GM18498 (cell line): Measurements from ENCODE around the gene STARD8.
"Not testable (repeated sequence)": the region's sequence is repeated elsewhere in the genome, so short reads cannot be mapped to it uniquely, and the experiment has no call there.

Experiments
- ATAC-seq: cut with Tn5 transposase; IDR thresholded peaks from one replicate; pipeline ENCODE4 v1.9.1; 2021; ENCODE audit warnings: mild to moderate bottlenecking, moderate library complexity; ENCODE audit not compliant: unreplicated experiment

The STARD8 gene

GRCh38 chrX:68717196-68717595 lies 69.7 kb downstream of the STARD8 start:
- no peak for ATAC-seq

- ATAC-seq, result no peak
These were observed 70.4 kb downstream of the STARD8 start for GRCh38 chrX:68717663-68718442.

- no peak for ATAC-seq
These were observed 71.0 kb downstream of the STARD8 start for GRCh38 chrX:68718443-68718820.

- ATAC-seq, result no peak
These were observed 71.9 kb downstream of the STARD8 start for GRCh38 chrX:68719181-68719903.

GRCh38 chrX:68719904-68720614 lies 72.6 kb downstream of the STARD8 start:
- no peak for ATAC-seq

DNA sequence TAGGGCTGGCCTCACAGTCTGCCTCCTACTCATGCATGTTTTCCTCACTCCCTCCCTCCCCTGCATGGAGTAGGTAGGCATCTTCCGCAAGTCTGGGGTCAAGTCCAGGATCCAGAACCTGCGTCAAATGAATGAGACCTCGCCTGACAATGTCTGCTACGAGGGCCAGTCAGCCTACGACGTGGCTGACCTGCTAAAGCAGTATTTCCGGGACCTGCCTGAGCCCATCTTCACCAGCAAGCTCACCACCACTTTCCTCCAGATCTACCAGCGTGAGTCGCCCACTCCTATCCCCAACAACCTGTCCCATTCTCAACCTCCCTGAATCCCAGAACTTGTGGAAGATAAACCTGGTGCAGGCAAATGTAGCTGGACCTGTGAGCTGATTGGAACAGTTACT lies 73.4 kb downstream of the STARD8 start:
- ATAC-seq, result no peak

DNA sequence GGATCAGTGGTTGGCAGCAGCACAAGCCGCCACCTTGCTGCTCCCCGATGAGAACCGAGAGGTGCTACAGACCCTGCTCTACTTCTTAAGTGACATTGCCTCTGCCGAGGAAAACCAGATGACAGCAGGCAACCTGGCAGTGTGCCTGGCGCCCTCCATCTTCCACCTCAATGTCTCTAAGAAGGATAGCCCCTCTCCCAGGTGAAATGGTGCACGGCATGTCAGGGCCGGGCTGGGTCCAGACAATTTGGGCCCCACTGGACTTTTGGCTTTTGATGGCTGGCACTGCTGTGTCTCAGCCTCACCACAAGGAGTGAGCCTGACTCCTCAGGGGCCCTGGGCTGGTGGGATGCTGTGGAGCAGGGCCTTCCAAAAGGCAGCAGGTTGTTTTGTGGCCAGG lies 74.1 kb downstream of the STARD8 start:
- ATAC-seq, result no peak

DNA sequence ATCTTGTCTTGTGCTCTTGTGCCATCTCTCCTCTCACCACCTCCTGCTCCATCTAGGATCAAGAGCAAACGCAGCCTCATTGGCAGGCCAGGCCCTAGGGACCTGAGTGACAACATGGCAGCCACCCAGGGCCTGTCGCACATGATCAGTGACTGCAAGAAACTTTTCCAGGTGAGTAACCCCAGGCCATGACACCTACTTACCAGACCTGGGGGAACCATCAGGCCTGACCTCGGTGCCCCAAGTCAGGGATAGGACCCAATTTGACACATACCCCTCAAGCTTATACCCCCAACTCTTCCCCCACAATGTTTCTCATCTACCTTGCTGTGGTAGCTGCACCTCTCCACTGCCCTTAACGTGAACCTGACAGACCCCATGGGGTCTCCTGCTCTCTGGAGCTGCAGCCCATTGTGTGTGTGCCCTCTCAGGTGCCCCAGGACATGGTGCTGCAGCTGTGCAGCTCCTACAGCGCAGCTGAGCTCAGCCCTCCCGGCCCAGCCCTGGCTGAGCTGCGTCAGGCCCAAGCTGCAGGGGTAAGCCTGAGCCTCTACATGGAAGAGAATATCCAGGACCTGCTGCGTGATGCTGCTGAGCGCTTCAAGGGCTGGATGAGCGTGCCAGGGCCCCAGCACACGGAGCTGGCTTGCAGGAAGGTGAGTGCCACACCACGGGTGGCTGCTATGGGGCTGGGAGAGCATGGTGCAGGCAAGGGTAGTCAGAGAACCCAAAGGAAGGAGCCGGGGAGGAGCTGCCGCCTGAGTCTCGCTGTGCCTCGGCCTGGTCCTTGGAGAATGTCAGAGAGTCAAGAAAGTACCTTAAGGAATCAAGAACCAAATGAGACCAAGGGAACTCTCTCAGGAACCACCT lies 74.8 kb downstream of the STARD8 start:
- no peak for ATAC-seq

DNA sequence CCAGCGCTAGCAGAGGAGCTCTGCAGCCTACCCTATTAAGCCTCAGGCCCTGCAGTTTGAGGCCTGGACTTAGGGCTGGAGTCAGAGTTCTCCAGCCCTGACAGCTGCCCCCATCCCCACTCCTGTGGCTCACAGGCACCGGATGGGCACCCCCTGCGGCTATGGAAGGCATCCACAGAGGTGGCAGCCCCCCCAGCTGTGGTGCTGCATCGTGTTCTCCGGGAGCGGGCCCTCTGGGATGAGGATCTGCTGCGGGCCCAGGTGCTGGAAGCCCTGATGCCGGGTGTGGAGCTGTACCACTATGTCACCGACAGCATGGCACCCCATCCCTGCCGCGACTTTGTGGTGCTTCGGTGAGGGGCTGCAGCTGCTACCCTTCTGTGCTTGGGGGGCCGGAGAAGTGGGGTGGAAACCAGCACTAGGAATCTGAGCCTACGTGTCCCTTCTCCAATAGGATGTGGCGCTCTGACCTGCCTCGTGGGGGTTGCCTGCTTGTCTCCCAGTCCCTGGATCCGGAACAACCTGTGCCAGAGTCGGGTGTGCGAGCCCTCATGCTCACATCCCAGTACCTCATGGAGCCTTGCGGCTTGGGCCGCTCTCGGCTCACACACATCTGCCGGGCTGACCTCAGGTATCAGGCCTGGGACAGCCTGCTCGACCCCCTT lies 76.2 kb downstream of the STARD8 start:
- ATAC-seq, result no peak

DNA sequence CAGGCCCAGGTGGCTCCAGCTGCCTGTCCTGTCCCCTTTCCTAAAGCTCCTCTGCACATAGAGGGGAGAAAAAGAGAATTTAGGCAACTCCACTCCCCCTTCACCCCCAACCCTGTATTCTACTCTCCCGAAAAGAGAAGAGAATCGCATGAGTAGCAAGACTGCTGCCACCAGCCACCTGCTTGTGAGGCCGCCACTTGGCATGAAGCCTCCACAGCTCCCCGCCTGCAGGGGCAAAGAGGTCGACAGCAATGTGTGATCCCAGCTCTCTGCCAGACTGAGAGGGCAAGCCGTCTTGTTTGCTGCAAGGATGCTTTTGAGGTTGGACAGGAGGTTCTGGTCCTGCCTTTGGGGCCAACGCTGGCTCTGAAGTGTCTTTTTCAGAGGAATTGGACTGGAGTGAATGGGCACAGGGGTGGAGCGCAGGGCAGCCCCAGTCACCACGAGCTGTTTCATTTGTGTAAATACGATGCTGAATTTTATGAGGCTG lies 77.1 kb downstream of the STARD8 start:
- no peak for ATAC-seq

DNA sequence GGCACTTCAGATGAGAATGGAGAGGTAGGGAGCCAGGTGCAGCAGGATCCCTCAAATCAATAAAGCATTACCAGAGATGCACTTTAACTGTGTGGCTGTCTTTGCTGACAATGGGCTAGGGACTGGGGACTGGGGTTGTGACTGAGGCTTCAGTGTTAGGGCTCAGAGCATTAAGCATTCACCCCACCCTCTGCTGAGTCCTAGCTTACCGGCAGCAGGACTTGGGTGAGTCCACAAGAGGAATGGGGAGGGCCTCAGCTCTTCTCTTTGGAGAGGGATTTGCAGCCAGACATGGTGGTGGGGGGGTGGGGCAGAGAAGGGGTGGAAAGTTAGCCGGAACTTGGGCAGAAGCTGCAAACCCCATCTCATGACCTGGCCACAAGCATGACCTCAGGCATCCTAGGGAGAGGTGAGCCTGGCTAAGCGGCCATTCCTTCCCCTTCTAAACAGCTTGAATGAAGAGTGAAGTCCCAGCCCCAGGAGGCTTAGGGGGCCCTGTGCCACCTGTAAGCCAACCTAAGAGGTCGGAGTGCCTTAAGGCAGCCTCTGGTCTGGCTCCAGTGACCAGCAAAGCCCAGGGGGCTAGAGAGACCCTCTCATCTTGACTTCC lies 78.4 kb downstream of the STARD8 start:
- no peak for ATAC-seq

GRCh38 chrX:68726366-68726765 lies 78.9 kb downstream of the STARD8 start:
- ATAC-seq, result no peak

- no peak for ATAC-seq
These were observed 80.2 kb downstream of the STARD8 start for GRCh38 chrX:68727696-68728095.

- no peak for ATAC-seq
These were observed 80.7 kb downstream of the STARD8 start for GRCh38 chrX:68728186-68728585.

- ATAC-seq, result no peak
These were observed 83.8 kb downstream of the STARD8 start for GRCh38 chrX:68731254-68731653.

DNA sequence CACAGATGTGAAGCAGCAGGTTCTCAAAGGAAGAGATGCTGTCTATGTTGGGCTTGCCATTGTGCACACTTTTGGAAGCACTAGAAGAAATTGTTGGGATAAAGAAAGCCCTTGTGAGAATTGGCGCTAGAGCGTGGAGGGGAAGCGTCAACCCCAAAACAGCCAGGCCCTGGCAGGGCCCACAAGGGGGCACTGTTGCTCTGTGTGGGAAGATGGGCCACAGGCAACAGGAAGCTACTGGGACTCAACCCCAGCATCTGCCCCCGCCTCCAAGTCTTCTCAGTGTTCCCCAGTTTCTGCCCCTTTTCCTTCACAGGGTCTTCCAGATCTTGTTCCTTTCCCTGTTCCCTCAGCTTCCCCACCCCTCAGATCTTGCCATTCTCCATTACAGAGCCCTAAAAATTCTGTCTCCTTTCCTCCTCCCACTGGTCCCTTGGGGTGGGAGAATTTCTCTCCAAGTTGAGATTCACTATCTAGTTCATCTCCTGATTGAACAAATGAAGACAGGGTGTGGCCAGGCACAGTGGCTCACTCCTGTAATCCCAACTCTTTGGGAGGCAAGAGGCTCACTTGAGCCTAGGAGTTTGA lies 85.5 kb downstream of the STARD8 start:
- peak; percentile 76 for ATAC-seq

- no peak for ATAC-seq
These were observed 87.8 kb downstream of the STARD8 start for GRCh38 chrX:68735266-68735665.

- ATAC-seq, result not testable (repeated sequence)
These were observed 94.4 kb downstream of the STARD8 start for GRCh38 chrX:68741864-68742263.

DNA sequence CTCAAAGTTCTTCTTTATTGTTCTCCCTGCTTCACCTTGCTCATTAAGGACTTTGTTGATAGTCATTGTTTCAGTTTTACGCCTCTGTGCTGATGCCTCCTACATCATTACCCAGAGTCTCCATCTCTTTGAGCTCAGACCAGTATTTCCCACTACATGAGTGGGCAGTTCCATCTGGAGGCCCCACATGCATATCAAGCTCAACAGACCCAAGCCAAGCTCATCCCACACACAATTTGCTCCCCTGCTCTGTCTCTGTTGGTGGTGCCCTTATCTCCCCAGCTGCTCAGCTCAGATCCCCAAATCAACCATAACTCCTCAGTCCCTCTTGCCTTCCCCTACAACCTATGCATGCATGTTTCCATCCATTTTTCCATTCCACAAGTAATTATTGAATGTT lies 96.3 kb downstream of the STARD8 start:
- no peak for ATAC-seq
